ENCODE results near the gene PPL.

GRCh38 chr16:4886151-4886550 lies 50.8 kb downstream of the PPL start:
- TF ChIP-seq CTCF (IDR thresholded peaks at IDR 0.05), result no peak
- no peak for TF ChIP-seq POLR2A (IDR thresholded peaks at IDR 0.05)

All from Peyer's patch (tissue), 4 donors.